GM18951 (cell line): ENCODE results near the gene THG1L.

ENCODE experiments used
- POLR2A ChIP-seq: IDR thresholded peaks from 4 replicates; pipeline ENCODE4 v1.6.1; 2011; ENCODE audit warnings: mild to moderate bottlenecking; ENCODE audit not compliant: insufficient read length, insufficient read depth; ENCODE audit errors: extremely low read depth
- in situ Hi-C: fragments of 300-500 bp; cut with MboI; formaldehyde crosslinking; loops from one replicate; pipeline ENCODE4 v1.12.0; 2022; ENCODE audit warnings: low sequenced_read_pairs, mixed read lengths, inconsistent platforms; ENCODE audit not compliant: unreplicated experiment

THG1L gene

GRCh38 chr5:157735991-157736390 is 4.8 kb downstream of the THG1L start:
- in situ Hi-C loops = loop anchor here (25.0 kb wide), 1 partner anchor 399 kb away; a partner anchor contains a TSS

GRCh38 chr5:157739388-157740228 is 8.4 kb downstream of the THG1L start:
- no peak for TF ChIP-seq POLR2A
- in situ Hi-C loops = loop anchor here (25.0 kb wide), 1 partner anchor 402 kb away; a partner anchor contains a TSS

More at GRCh38 chr5:157735991-157736390, 4.8 kb downstream of the THG1L start:
- TF ChIP-seq POLR2A = no peak

- in situ Hi-C loops = loop anchor here (25.0 kb wide), 1 partner anchor 403 kb away; a partner anchor contains a TSS
- no peak for TF ChIP-seq POLR2A
Measured at GRCh38 chr5:157740229-157740610, 9.0 kb downstream of the THG1L start.

GRCh38 chr5:157741131-157741530 is 9.9 kb downstream of the THG1L start:
- TF ChIP-seq POLR2A = no peak
- in situ Hi-C loops = loop anchor here (25.0 kb wide), 1 partner anchor 404 kb away; a partner anchor contains a TSS

- in situ Hi-C loops = loop anchor here (25.0 kb wide), 1 partner anchor 406 kb away; a partner anchor contains a TSS
- peak; percentile 63 for TF ChIP-seq POLR2A
Measured at GRCh38 chr5:157743163-157744050, 12.2 kb downstream of the THG1L start, which contains the start of gene LSM11. LSM11 (plus strand) TSS chr5:157743712; CDS start chr5:157743751, 39 bp downstream.

- TF ChIP-seq POLR2A = no peak
- in situ Hi-C loops = loop anchor here (25.0 kb wide), 1 partner anchor 407 kb away; a partner anchor contains a TSS
Measured at GRCh38 chr5:157744051-157745011, 13.1 kb downstream of the THG1L start.

- in situ Hi-C loops = loop anchor here (25.0 kb wide), 1 partner anchor 408 kb away; a partner anchor contains a TSS
- TF ChIP-seq POLR2A = no peak
Measured at GRCh38 chr5:157745041-157745456, 13.8 kb downstream of the THG1L start.

GRCh38 chr5:157747173-157747740 is 16.0 kb downstream of the THG1L start:
- no peak for TF ChIP-seq POLR2A
- in situ Hi-C loops = loop anchor here (25.0 kb wide), 1 partner anchor 410 kb away; a partner anchor contains a TSS

- TF ChIP-seq POLR2A = no peak
- in situ Hi-C loops = loop anchor here (25.0 kb wide), 1 partner anchor 411 kb away; a partner anchor contains a TSS
Measured at GRCh38 chr5:157747766-157748700, 16.8 kb downstream of the THG1L start.

GRCh38 chr5:157748760-157749461 is 17.7 kb downstream of the THG1L start:
- in situ Hi-C loops = loop anchor here (25.0 kb wide), 1 partner anchor 412 kb away; a partner anchor contains a TSS
- TF ChIP-seq POLR2A = no peak

GRCh38 chr5:157749462-157749799 is 18.2 kb downstream of the THG1L start:
- TF ChIP-seq POLR2A = no peak
- in situ Hi-C loops = loop anchor here (25.0 kb wide), 1 partner anchor 412 kb away; a partner anchor contains a TSS
